OCI-LY1 (cell line): ENCODE measurements around the gene TNFRSF18.
"Not testable (repeated sequence)": the region's sequence is repeated elsewhere in the genome, so short reads cannot be mapped to it uniquely, and the experiment has no call there.

Experiments
- EZH2 ChIP-seq: fragments of 200-600 bp; sonication (generic), shearing (Covaris generic); IDR thresholded peaks from 2 replicates; pipeline ENCODE4 v1.8.0; 2017; ENCODE audit warnings: borderline replicate concordance, mixed run types, mild to moderate bottlenecking, antibody characterized with exemption, low read length, moderate library complexity, mixed read lengths
- TF ChIP-seq, protein P1 (sequence below): fragments of 200-600 bp; sonication (generic), shearing (Covaris generic); IDR thresholded peaks from 2 replicates; pipeline ENCODE4 v1.5.1; 2017; ENCODE audit warnings: mild to moderate bottlenecking, antibody characterized with exemption, low read length, moderate library complexity, mixed read lengths

- TF ChIP-seq, protein P1, sequence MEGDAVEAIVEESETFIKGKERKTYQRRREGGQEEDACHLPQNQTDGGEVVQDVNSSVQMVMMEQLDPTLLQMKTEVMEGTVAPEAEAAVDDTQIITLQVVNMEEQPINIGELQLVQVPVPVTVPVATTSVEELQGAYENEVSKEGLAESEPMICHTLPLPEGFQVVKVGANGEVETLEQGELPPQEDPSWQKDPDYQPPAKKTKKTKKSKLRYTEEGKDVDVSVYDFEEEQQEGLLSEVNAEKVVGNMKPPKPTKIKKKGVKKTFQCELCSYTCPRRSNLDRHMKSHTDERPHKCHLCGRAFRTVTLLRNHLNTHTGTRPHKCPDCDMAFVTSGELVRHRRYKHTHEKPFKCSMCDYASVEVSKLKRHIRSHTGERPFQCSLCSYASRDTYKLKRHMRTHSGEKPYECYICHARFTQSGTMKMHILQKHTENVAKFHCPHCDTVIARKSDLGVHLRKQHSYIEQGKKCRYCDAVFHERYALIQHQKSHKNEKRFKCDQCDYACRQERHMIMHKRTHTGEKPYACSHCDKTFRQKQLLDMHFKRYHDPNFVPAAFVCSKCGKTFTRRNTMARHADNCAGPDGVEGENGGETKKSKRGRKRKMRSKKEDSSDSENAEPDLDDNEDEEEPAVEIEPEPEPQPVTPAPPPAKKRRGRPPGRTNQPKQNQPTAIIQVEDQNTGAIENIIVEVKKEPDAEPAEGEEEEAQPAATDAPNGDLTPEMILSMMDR = not testable (repeated sequence)
- not testable (repeated sequence) for TF ChIP-seq EZH2
Measured at GRCh38 chr1:1176063-1176761, 30.2 kb downstream of the TNFRSF18 start.
